ENCODE results near the gene MPZL1. TPM values are rescaled to one million over a fixed set of nuclear protein-coding genes. Genes with fewer than 3 reads are reported as not detected.

Gene MPZL1
- total and polyA plus RNA-seq, 7 donors, result 5.2 to 22.4 (median 14.1) TPM

DNA sequence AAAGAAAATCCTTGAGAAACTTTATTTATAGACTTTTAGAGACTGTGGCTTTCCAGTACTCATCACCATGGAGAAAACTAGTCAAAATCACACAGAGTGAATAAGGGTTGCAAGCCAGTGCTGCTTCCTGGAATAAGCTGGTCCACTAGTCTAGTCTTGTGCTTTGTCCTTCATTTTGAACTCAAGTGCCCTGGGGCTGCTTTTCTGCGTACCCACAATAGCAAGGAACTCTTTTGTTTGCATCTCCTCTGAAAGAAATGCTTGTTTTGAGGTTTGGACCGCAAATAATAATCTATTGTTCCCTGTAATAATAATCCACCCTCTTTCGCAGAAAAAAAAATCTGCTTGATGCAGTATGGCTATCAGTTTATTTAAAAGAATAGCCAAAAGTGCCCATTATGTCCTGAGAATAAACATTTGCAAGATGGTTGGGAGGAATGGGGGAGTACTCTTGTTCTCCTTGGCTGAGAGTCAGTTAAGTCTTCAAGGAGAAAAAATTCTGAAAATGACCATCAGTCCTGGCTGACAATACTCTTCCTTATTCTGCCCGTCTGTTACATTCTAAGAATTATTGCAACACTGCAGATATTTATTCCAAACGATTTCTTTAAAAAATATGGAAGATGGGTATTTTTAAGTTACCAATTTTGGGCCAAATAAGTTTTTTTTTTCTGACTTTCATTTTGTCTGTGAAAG is 41.9 kb downstream of the MPZL1 start:
- peaks cover 2 to 28% of the 10 kb centered on the region in 2 donors for H3K36me3 ChIP-seq (ENCODE audit: insufficient read depth in 1 of 2, low read depth in 1 of 2)
- no peak overlapping the region for H3K27ac ChIP-seq
- DNase-seq, result no peak
- intact Hi-C loops (cut with DNase I), result loop anchor here in 1 of 2 donors (5.0 kb wide), 1 partner anchor 41 kb away; the partner anchor contains the start of gene MPZL1
- WGBS, 3 donors, result 63 to 73% (median 68%) methylated on average over 5 of the region's 5 CpGs
- H3K4me3 ChIP-seq, result no peak overlapping the region
- TF ChIP-seq, protein P1, sequence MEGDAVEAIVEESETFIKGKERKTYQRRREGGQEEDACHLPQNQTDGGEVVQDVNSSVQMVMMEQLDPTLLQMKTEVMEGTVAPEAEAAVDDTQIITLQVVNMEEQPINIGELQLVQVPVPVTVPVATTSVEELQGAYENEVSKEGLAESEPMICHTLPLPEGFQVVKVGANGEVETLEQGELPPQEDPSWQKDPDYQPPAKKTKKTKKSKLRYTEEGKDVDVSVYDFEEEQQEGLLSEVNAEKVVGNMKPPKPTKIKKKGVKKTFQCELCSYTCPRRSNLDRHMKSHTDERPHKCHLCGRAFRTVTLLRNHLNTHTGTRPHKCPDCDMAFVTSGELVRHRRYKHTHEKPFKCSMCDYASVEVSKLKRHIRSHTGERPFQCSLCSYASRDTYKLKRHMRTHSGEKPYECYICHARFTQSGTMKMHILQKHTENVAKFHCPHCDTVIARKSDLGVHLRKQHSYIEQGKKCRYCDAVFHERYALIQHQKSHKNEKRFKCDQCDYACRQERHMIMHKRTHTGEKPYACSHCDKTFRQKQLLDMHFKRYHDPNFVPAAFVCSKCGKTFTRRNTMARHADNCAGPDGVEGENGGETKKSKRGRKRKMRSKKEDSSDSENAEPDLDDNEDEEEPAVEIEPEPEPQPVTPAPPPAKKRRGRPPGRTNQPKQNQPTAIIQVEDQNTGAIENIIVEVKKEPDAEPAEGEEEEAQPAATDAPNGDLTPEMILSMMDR (IDR thresholded peaks at IDR 0.05), result no peak
- peaks cover 7% of the 10 kb centered on the region for H3K4me1 ChIP-seq
- ATAC-seq, result no peak
- no peaks in the 10 kb centered on the region for H3K27me3 ChIP-seq (ENCODE audit: insufficient read depth in 3 of 3, low read length in 2 of 3)
- no peaks in the 10 kb centered on the region for H3K9me3 ChIP-seq

DNA sequence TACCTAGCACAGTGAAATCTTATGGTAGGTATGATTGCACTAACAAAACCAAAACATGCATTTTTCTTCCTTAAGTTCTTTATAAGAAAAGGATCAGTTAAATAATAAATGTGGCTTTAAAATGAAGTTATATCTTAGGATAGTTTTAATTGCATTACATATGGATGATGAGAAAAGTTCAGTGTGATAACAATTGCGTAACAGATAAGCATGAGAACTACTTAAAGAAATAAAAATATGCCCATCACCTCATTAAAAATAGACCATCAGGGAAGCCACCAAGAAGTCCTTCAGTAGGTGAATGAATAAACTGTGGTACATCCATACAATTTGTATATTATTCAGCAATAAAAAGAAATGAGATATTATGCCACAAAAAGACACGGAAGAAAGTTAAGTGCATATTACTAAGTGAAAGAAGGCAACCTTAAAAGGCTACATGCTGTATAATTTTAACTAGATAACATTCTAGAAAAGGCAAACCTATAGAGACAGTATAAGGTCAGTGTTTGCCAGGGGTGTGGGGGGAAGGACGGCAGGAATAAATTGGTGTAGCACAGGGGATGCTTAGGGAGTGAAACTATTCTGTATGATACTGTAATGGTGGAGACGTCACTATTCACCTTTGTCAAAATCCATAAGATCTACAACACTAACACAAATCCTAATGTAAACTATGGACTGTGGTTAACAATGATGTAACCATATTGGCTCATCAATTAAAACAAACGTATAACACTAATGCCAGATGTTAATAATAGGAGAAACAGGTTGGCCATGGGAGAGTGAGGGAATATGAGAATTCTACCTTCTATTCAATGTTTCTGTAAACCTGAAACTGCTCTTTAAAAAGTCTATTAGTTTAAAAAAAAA is 42.9 kb downstream of the MPZL1 start:
- Histone ChIP-seq H3K9me3 (no peaks in the 10 kb centered on the region), H3K27ac (no peak overlapping the region), H3K27me3 (ENCODE audit: insufficient read depth in 3 of 3, low read length in 2 of 3) (no peaks in the 10 kb centered on the region), H3K4me1 (peaks cover 7% of the 10 kb centered on the region), H3K36me3 (ENCODE audit: insufficient read depth in 1 of 2, low read depth in 1 of 2) (peaks cover 2 to 39% of the 10 kb centered on the region in 2 donors), H3K4me3 (no peak overlapping the region)
- intact Hi-C loops (cut with DNase I), result loop anchor here in 1 of 2 donors (5.0 kb wide), 1 partner anchor 42 kb away; the partner anchor contains the start of gene MPZL1
- ATAC-seq (no peak), DNase-seq (no peak)
- 94 to 96% (median 94%) methylated on average over 5 of the region's 5 CpGs for WGBS, 3 donors
- TF ChIP-seq, protein P1 (IDR thresholded peaks at IDR 0.05), result no peak

DNA sequence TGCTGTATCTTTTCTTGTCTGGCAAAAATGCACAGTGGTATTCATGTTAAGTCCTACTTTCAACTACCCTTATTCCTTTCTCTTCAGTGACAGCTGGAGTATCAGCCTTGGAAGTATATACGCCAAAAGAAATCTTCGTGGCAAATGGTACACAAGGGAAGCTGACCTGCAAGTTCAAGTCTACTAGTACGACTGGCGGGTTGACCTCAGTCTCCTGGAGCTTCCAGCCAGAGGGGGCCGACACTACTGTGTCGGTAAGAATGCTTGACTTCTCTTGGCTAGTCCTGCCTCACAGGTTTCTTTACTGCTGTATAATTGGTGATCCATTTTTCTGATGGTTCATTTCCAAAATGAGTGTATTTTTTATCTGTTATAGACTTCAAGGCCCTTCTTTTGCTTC is 43.7 kb downstream of the MPZL1 start:
- peaks cover 2 to 39% of the 10 kb centered on the region in 2 donors for H3K36me3 ChIP-seq (ENCODE audit: insufficient read depth in 1 of 2, low read depth in 1 of 2)
- H3K4me3 ChIP-seq, result no peak overlapping the region
- no peaks in the 10 kb centered on the region for H3K27me3 ChIP-seq (ENCODE audit: insufficient read depth in 3 of 3, low read length in 2 of 3)
- H3K27ac ChIP-seq, result no peak overlapping the region
- intact Hi-C loops (cut with DNase I), result no loop called here
- H3K4me1 ChIP-seq, result peaks cover 7% of the 10 kb centered on the region
- no peak for ATAC-seq
- DNase-seq, result no peak
- TF ChIP-seq, protein P1 (IDR thresholded peaks at IDR 0.05), result no peak
- no peaks in the 10 kb centered on the region for H3K9me3 ChIP-seq
- 87 to 90% (median 87%) methylated on average over 6 of the region's 6 CpGs for WGBS, 3 donors

DNA sequence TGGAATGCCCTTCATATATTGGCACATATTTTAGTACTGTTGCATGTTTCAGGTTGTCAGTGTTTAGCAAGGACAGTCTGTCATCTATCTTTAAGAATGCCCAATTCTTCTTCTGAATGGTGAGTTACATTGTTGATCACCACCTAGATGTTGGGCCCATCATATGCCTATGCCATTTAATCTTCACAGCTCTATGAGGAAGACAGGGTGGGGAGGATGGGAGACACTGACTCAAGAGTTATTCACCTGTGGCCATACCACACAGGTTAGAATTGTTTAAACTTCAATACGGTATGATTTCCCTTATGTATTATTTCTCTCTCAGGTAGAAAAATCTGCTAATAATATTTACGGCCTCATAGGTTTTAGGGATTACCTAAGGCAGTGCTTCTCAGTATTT is 44.8 kb downstream of the MPZL1 start:
- no peak overlapping the region for H3K4me3 ChIP-seq
- WGBS, 3 donors, result 93 to 98% (median 97%) methylated on average over 2 of the region's 2 CpGs
- no peak overlapping the region for H3K27ac ChIP-seq
- peaks cover 7% of the 10 kb centered on the region for H3K4me1 ChIP-seq
- H3K9me3 ChIP-seq, result no peaks in the 10 kb centered on the region
- DNase-seq (no peak), ATAC-seq (no peak)
- TF ChIP-seq, protein P1 (IDR thresholded peaks at IDR 0.05), result no peak
- H3K27me3 ChIP-seq (ENCODE audit: insufficient read depth in 3 of 3, low read length in 2 of 3), result no peaks in the 10 kb centered on the region
- intact Hi-C loops (cut with DNase I), result no loop called here
- H3K36me3 ChIP-seq (ENCODE audit: insufficient read depth in 1 of 2, low read depth in 1 of 2), result peaks cover 2 to 39% of the 10 kb centered on the region in 2 donors
